HCT116 (cell line): ENCODE results near the gene AWAT1. TPM values are rescaled to one million over a fixed set of nuclear protein-coding genes. Genes with fewer than 3 reads are reported as not detected.

ENCODE experiments used
- ATAC-seq: fragments of 200-7000 bp; cut with Tn5 transposase; 2 replicates; pipeline ENCODE4 v1.9.1; 2020; ENCODE audit warnings: mild to moderate bottlenecking, moderate library complexity
- BruUV-seq: library from RNA; stranded (reverse); fragments of 400-500 nt; replicated peaks from 2 replicates; lab custom pipeline; 2021; lab: Mats Ljungman, UMichigan
- CTCF ChIA-PET: fragments of 300-600 bp; sonication (Branson Sonifier 250); formaldehyde crosslinking; loops from one replicate; lab custom pipeline; 2021; ENCODE audit warnings: antibody characterized with exemption; lab: Charles Lee
- POLR2A ChIA-PET: fragments of 300-600, 350-600 bp; sonication (Branson Sonifier 250); formaldehyde crosslinking; loops from one replicate; lab custom pipeline; 2021; ENCODE audit warnings: antibody characterized with exemption; lab: Charles Lee
- RAD21 ChIA-PET, 2 experiments: fragments of 300-600 bp; sonication (Branson Sonifier 250); formaldehyde crosslinking; loops; one replicate each; lab custom pipeline; 2023; ENCODE audit warnings: low total read pairs in 2 of 2; ENCODE audit not compliant: uncharacterized antibody in 2 of 2, unreplicated experiment in 2 of 2, low non-redundant PET in 1 of 2; lab: Charles Lee
- DNase-seq: peaks from one replicate; pipeline ENCODE4 v3.0.0-alpha.2; 2010; ENCODE audit warnings: low read depth, low spot score
- H2AFZ ChIP-seq: fragments of 200-600 bp; shearing (Covaris generic), sonication (generic); 2 replicates; pipeline ENCODE4 v1.6.1; 2017; ENCODE audit warnings: low read depth, mixed run types, mixed read lengths, antibody characterized with exemption, low read length; ENCODE audit not compliant: poor library complexity, severe bottlenecking
- H3K27ac ChIP-seq: 2 replicates; pipeline ENCODE4 v1.5.1; 2012; ENCODE audit warnings: low read depth, low read length
- H3K27me3 ChIP-seq: fragments of 200-600 bp; sonication (generic); 2 replicates; pipeline ENCODE4 v1.6.1; 2016; ENCODE audit warnings: mixed run types, low read length, mixed read lengths; ENCODE audit not compliant: insufficient read depth
- H3K36me3 ChIP-seq, 2 experiments: fragments of 200-500 bp in 1 of 2; fragments of 200-600 bp in 1 of 2; sonication (Bioruptor generic) in 1 of 2; sonication (generic) in 1 of 2; 2 replicates each; pipeline versions ENCODE4 v1.5.1 to v1.6.1; 2014 to 2016; ENCODE audit warnings: low read length in 2 of 2, inconsistent platforms in 1 of 2, mixed read lengths in 1 of 2, mixed run types in 1 of 2; ENCODE audit not compliant: insufficient read depth in 2 of 2, control insufficient read depth in 1 of 2
- H3K4me1 ChIP-seq, 2 experiments: fragments of 200-600 bp in 1 of 2; sonication (generic) in 1 of 2; 2 replicates each; pipeline versions ENCODE4 v1.5.1 to v1.6.1; 2012 to 2017; ENCODE audit warnings: low read length in 2 of 2, inconsistent platforms in 1 of 2, mild to moderate bottlenecking in 1 of 2, mixed read lengths in 1 of 2, mixed run types in 1 of 2, moderate library complexity in 1 of 2; ENCODE audit not compliant: insufficient read depth in 2 of 2, control insufficient read depth in 1 of 2
- H3K4me2 ChIP-seq: fragments of 200-600 bp; sonication (generic); 2 replicates; pipeline ENCODE4 v1.6.1; 2017; ENCODE audit warnings: mixed run types, low read length, mixed read lengths
- H3K4me3 ChIP-seq, 2 experiments: fragments of 200-600 bp in 1 of 2; sonication (generic) in 1 of 2; replicated peaks in 1 of 2; 2 replicates each; pipeline ENCODE4 v1.5.1; 2011 to 2016; ENCODE audit warnings: low read length in 2 of 2, control low read depth in 1 of 2, low read depth in 1 of 2, mild to moderate bottlenecking in 1 of 2, mixed read lengths in 1 of 2, mixed run types in 1 of 2
- H3K79me2 ChIP-seq: fragments of 200-600 bp; sonication (generic); 2 replicates; pipeline ENCODE4 v1.6.1; 2017; ENCODE audit warnings: mild to moderate bottlenecking, mixed run types, low read length, moderate library complexity, mixed read lengths; ENCODE audit not compliant: insufficient read depth
- H3K9ac ChIP-seq: fragments of 200-600 bp; sonication (generic); 2 replicates; pipeline ENCODE4 v1.6.1; 2016; ENCODE audit warnings: low read length, mixed read lengths
- H3K9me2 ChIP-seq: fragments of 200-600 bp; sonication (generic), shearing (Covaris generic); 2 replicates; pipeline ENCODE4 v1.6.1; 2017; ENCODE audit warnings: mixed run types, mild to moderate bottlenecking, moderate library complexity; ENCODE audit not compliant: insufficient read depth
- H3K9me3 ChIP-seq, 2 experiments: fragments of 200-500 bp in 1 of 2; fragments of 200-600 bp in 1 of 2; sonication (Bioruptor generic) in 1 of 2; sonication (generic) in 1 of 2; 2 replicates each; pipeline ENCODE4 v1.6.1; 2014 to 2017; ENCODE audit warnings: low read length in 2 of 2, mixed read lengths in 2 of 2, inconsistent platforms in 1 of 2, low read depth in 1 of 2, mild to moderate bottlenecking in 1 of 2, mixed run types in 1 of 2, moderate library complexity in 1 of 2; ENCODE audit not compliant: control insufficient read depth in 1 of 2, insufficient read depth in 1 of 2
- H4K20me1 ChIP-seq: fragments of 200-600 bp; sonication (generic), shearing (Covaris generic); 2 replicates; pipeline ENCODE4 v1.6.1; 2017; ENCODE audit warnings: mixed run types, mild to moderate bottlenecking, moderate library complexity; ENCODE audit not compliant: insufficient read depth
- ATF3 ChIP-seq: IDR thresholded peaks from 2 replicates; pipeline ENCODE4 v1.6.1; 2012
- CBX3 ChIP-seq: IDR thresholded peaks from 2 replicates; pipeline ENCODE4 v1.6.1; 2012; ENCODE audit warnings: low read depth
- CEBPB ChIP-seq: IDR thresholded peaks from 2 replicates; pipeline ENCODE4 v1.6.1; 2012; ENCODE audit warnings: low read depth
- CTCF ChIP-seq, 3 experiments: fragments of 200-600 bp in 1 of 3; sonication (generic) in 1 of 3; IDR thresholded peaks in 2 of 3; conservative IDR thresholded peaks in 1 of 3; 2 replicates each; pipeline ENCODE4 v1.5.1; 2012 to 2017; ENCODE audit warnings: low read depth in 2 of 3, low read length in 2 of 3, antibody characterized with exemption in 1 of 3, borderline replicate concordance in 1 of 3, control low read depth in 1 of 3, mild to moderate bottlenecking in 1 of 3, mixed read lengths in 1 of 3, mixed run types in 1 of 3, moderate library complexity in 1 of 3; ENCODE audit not compliant: insufficient read depth in 1 of 3
- EGR1 ChIP-seq: IDR thresholded peaks from 2 replicates; pipeline ENCODE4 v1.6.1; 2012; ENCODE audit warnings: low read depth
- ELF1 ChIP-seq: IDR thresholded peaks from 2 replicates; pipeline ENCODE4 v1.6.1; 2012; ENCODE audit warnings: low read depth, borderline replicate concordance
- EZH2phosphoT487 ChIP-seq: fragments of 200-600 bp; IDR thresholded peaks from 2 replicates; pipeline ENCODE4 v1.6.1; 2018; ENCODE audit warnings: antibody characterized with exemption, borderline replicate concordance
- FOSL1 ChIP-seq: IDR thresholded peaks from 2 replicates; pipeline ENCODE4 v1.6.1; 2012; ENCODE audit warnings: low read depth
- JUND ChIP-seq: IDR thresholded peaks from 2 replicates; pipeline ENCODE4 v1.6.1; 2012
- MAX ChIP-seq: IDR thresholded peaks from 2 replicates; pipeline ENCODE4 v1.6.1; 2012
- POLR2A ChIP-seq: IDR thresholded peaks from 2 replicates; pipeline ENCODE4 v1.7.0; 2011; ENCODE audit warnings: borderline replicate concordance; ENCODE audit not compliant: insufficient read depth, insufficient read length; ENCODE audit errors: extremely low read depth
- POLR2AphosphoS5 ChIP-seq: IDR thresholded peaks from 2 replicates; pipeline ENCODE4 v1.6.1; 2011; ENCODE audit warnings: mild to moderate bottlenecking, low read depth, low read length, moderate library complexity
- REST ChIP-seq: IDR thresholded peaks from 2 replicates; pipeline ENCODE4 v1.6.1; 2012; ENCODE audit warnings: low read depth
- SIN3A ChIP-seq: IDR thresholded peaks from 2 replicates; pipeline ENCODE4 v1.6.1; 2012; ENCODE audit warnings: low read depth
- SP1 ChIP-seq: IDR thresholded peaks from 2 replicates; pipeline ENCODE4 v1.6.1; 2012; ENCODE audit warnings: low read depth
- SRF ChIP-seq: IDR thresholded peaks from 2 replicates; pipeline ENCODE4 v1.6.1; 2012; ENCODE audit warnings: low read depth
- YY1 ChIP-seq: IDR thresholded peaks from 2 replicates; pipeline ENCODE4 v1.6.1; 2011; ENCODE audit warnings: low read length, low read depth, moderate library complexity, mild to moderate bottlenecking; ENCODE audit not compliant: insufficient replicate concordance; ENCODE audit errors: extremely low read depth
- ZFX ChIP-seq: fragments of 450-650 bp; IDR thresholded peaks from 2 replicates; pipeline ENCODE4 v1.6.1; 2017
- intact Hi-C: fragments of 100-400 bp; cut with micrococcal nuclease; formaldehyde crosslinking; loops from 2 replicates; pipeline ENCODE4 v1.10.0; 2022
- total RNA-seq: library from RNA; stranded (reverse); gene quantifications from one replicate; pipeline ENCODE4 v1.2.1, GENCODE V29; 2021; ENCODE audit not compliant: unreplicated experiment

AWAT1 gene
- total RNA-seq, 1 experiment from 2014 or later = not detected

- H4K20me1 ChIP-seq = no peaks in the 10 kb centered on the region
- ChIA-PET CTCF (interaction anchor here (4.2 kb wide), 1 partner anchor 127 kb away, joined by 20 read pairs; the partner anchor contains the start of gene IGBP1), POLR2A (no interaction called here), RAD21 (no interaction called here)
- no peak for DNase-seq
- TF ChIP-seq SIN3A = no peak
- TF ChIP-seq ZFX = no peak
- TF ChIP-seq JUND = no peak
- TF ChIP-seq CEBPB = no peak
- TF ChIP-seq EZH2phosphoT487 = no peak
- TF ChIP-seq FOSL1 = no peak
- no peak for TF ChIP-seq CBX3
- no peak for TF ChIP-seq YY1
- no peak for TF ChIP-seq CTCF (IDR thresholded peaks at IDR 0.05 in 2 of 3, conservative IDR thresholded peaks at IDR 0.05 in 1 of 3; ENCODE audit: borderline replicate concordance in 1 of 3, insufficient read depth in 1 of 3, low read depth in 2 of 3, low read length in 2 of 3)
- TF ChIP-seq MAX = no peak
- TF ChIP-seq ATF3 = no peak
- TF ChIP-seq SP1 = no peak
- no peak for TF ChIP-seq EGR1
- TF ChIP-seq SRF = no peak
- TF ChIP-seq POLR2A = no peak
- TF ChIP-seq ELF1 = no peak
- TF ChIP-seq REST = no peak
- TF ChIP-seq POLR2AphosphoS5 = no peak
- no peak within 1 kb of the TSS for H2AFZ ChIP-seq
- intact Hi-C loops = loop anchor here (5.0 kb wide), 1 partner anchor 63 kb away; no protein-coding TSS in a partner anchor
- H3K27me3 ChIP-seq = no peaks in the 10 kb centered on the region
- no peak within 1 kb of the TSS for H3K27ac ChIP-seq
- H3K9ac ChIP-seq = no peak within 1 kb of the TSS
- no peak within 1 kb of the TSS for H3K4me3 ChIP-seq
- no peaks in the 10 kb centered on the region for H3K9me2 ChIP-seq
- H3K9me3 ChIP-seq = no peaks in the 10 kb centered on the region
- no TSS peak for BruUV-seq
- no peaks in the 10 kb centered on the region for H3K36me3 ChIP-seq
- ATAC-seq = no peak
- H3K4me2 ChIP-seq = no peak within 1 kb of the TSS
- peaks cover 3 to 19% of the 10 kb centered on the region in 2 experiments; a peak in 3 of 4 replicates for H3K4me1 ChIP-seq
- H3K79me2 ChIP-seq = no peaks in the 10 kb centered on the region
Observed at GRCh38 chrX:70260104-70260503, 25.6 kb downstream of the AWAT1 start, which contains the start of gene P2RY4. TSS of gene P2RY4 (minus strand) at chrX:70260204. CDS start at chrX:70259624, 580 bp downstream.
